Stomach (tissue), 9 donors: ENCODE measurements around the gene UTP14C. TPM values are rescaled to one million over a fixed set of nuclear protein-coding genes. Genes with fewer than 3 reads are reported as not detected.
"Not testable (repeated sequence)": the region's sequence is repeated elsewhere in the genome, so short reads cannot be mapped to it uniquely, and the experiment has no call there.

Experiments used
- DNase-seq, 2 donors: peaks; one replicate each; pipeline versions ENCODE4 v3.0.0 to v3.0.0-alpha.2; 2013 to 2019
- H3K27ac ChIP-seq, 5 donors: fragments of 200-600 bp in 4 of 5; sonication (generic) in 4 of 5; one replicate each; pipeline ENCODE4 v1.5.1; 2013 to 2019; ENCODE audit warnings: mild to moderate bottlenecking in 1 of 5, moderate library complexity in 1 of 5
- H3K27me3 ChIP-seq, 3 donors: fragments of 200-600 bp; sonication (generic); one replicate each; pipeline ENCODE4 v1.5.1; 2017 to 2019; ENCODE audit warnings: mixed run types in 1 of 3
- H3K36me3 ChIP-seq, 4 donors: fragments of 200-600 bp; sonication (generic); 1 replicate in 3 of 4; 2 replicates in 1 of 4; pipeline ENCODE4 v1.5.1; 2016 to 2019
- H3K4me1 ChIP-seq, 4 donors: fragments of 200-600 bp; sonication (generic); one replicate each; pipeline ENCODE4 v1.5.1; 2016 to 2019
- H3K4me3 ChIP-seq, 4 donors: fragments of 200-600 bp; sonication (generic) in 3 of 4; one replicate each; pipeline ENCODE4 v1.5.1; 2016 to 2019; ENCODE audit warnings: mild to moderate bottlenecking in 1 of 4
- H3K9me3 ChIP-seq, 4 donors: fragments of 200-600 bp; sonication (generic); one replicate each; pipeline ENCODE4 v1.5.1; 2016 to 2019
- EP300 ChIP-seq: sonication (generic); formaldehyde crosslinking; IDR thresholded peaks from one replicate; pipeline ENCODE4 v1.6.1; 2017; ENCODE audit warnings: antibody characterized with exemption
- POLR2A ChIP-seq, 4 donors: fragments of 450-650 bp; IDR thresholded peaks; one replicate each; pipeline ENCODE4 v1.6.1; 2016; ENCODE audit warnings: antibody characterized with exemption in 4 of 4, control low read depth in 2 of 4, mild to moderate bottlenecking in 1 of 4, moderate library complexity in 1 of 4
- POLR2AphosphoS5 ChIP-seq, 3 donors: sonication (generic); formaldehyde crosslinking; IDR thresholded peaks; one replicate each; pipeline ENCODE4 v1.6.1; 2016; ENCODE audit warnings: antibody characterized with exemption in 3 of 3
- WGBS, 5 donors: extraction: QIAGEN DNeasy Blood & Tissue Kit in 3 of 5; methylation state at CpG; one replicate each; pipeline versions ENCODE4 v1.1.5 to v1.1.7; 2013 to 2018; 5-methylcytosine and 5-hydroxymethylcytosine counted together
- intact Hi-C: fragments of 100-400 bp; cut with DNase I; formaldehyde crosslinking; loops from one replicate; pipeline ENCODE4 v1.15.1; 2023; ENCODE audit warnings: low total_unique reads
- polyA plus RNA-seq, 3 donors: library from polyadenylated mRNA; stranded (reverse); fragments of 200-250 nt; gene quantifications; one replicate each; pipeline ENCODE4 v1.2.3, GENCODE V29; 2013
- total RNA-seq, 5 donors: library from RNA; depleted of rRNA; stranded (reverse); fragments of >200 nt; gene quantifications; one replicate each; pipeline versions ENCODE4 v1.1.0 to v1.2.3, GENCODE V29; 2014 to 2016
- TF ChIP-seq, protein P1 (sequence below), 7 experiments: fragments of 450-650 bp in 4 of 7; fragments of 200-600 bp in 3 of 7; sonication (generic) in 3 of 7; IDR thresholded peaks; one replicate each; pipeline ENCODE4 v1.5.1; 2016 to 2019; ENCODE audit warnings: antibody characterized with exemption in 7 of 7, control low read depth in 2 of 7, mild to moderate bottlenecking in 1 of 7
- donor health status: healthy with polysubstance abuse.
- donor health status: Bipolar disorder and iron deficiency.
- donor health status: healthy.

The UTP14C gene
- total and polyA plus RNA-seq, 8 donors, result 2.3 to 21.7 (median 5.3) TPM

- Histone ChIP-seq H3K27me3 (no peaks in the 10 kb centered on the region), H3K27ac (no peak overlapping the region), H3K4me1 (peaks cover 0 to 15% (median 4%) of the 10 kb centered on the region in 4 donors), H3K4me3 (no peak overlapping the region), H3K36me3 (peaks cover 21 to 60% (median 57%) of the 10 kb centered on the region in 4 donors), H3K9me3 (no peaks in the 10 kb centered on the region)
- intact Hi-C loops, result no loop called here
- no peak for DNase-seq
- WGBS, 5 donors, result 95 to 100% (median 100%) methylated on average over 1 of the region's 1 CpG
- TF ChIP-seq, protein P1, sequence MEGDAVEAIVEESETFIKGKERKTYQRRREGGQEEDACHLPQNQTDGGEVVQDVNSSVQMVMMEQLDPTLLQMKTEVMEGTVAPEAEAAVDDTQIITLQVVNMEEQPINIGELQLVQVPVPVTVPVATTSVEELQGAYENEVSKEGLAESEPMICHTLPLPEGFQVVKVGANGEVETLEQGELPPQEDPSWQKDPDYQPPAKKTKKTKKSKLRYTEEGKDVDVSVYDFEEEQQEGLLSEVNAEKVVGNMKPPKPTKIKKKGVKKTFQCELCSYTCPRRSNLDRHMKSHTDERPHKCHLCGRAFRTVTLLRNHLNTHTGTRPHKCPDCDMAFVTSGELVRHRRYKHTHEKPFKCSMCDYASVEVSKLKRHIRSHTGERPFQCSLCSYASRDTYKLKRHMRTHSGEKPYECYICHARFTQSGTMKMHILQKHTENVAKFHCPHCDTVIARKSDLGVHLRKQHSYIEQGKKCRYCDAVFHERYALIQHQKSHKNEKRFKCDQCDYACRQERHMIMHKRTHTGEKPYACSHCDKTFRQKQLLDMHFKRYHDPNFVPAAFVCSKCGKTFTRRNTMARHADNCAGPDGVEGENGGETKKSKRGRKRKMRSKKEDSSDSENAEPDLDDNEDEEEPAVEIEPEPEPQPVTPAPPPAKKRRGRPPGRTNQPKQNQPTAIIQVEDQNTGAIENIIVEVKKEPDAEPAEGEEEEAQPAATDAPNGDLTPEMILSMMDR (IDR thresholded peaks at IDR 0.05), result no peak
- TF ChIP-seq EP300, result no peak
- no peak for TF ChIP-seq POLR2AphosphoS5 (IDR thresholded peaks at IDR 0.05)
- no peak for TF ChIP-seq POLR2A (IDR thresholded peaks at IDR 0.05)
These were observed 3.3 kb downstream of the UTP14C start for GRCh38 chr13:52027832-52028231.

- Histone ChIP-seq H3K36me3 (peaks cover 8 to 43% (median 40%) of the 10 kb centered on the region in 4 donors), H3K4me3 (no peak overlapping the region), H3K4me1 (peaks cover 0 to 15% (median 4%) of the 10 kb centered on the region in 4 donors), H3K27ac (no peak overlapping the region), H3K27me3 (no peaks in the 10 kb centered on the region), H3K9me3 (no peaks in the 10 kb centered on the region)
- no peak for DNase-seq
- TF ChIP-seq POLR2A (IDR thresholded peaks at IDR 0.05) (no peak), EP300 (no peak), POLR2AphosphoS5 (IDR thresholded peaks at IDR 0.05) (no peak)
- TF ChIP-seq, protein P1 (IDR thresholded peaks at IDR 0.05), result no peak
- intact Hi-C loops, result no loop called here
- WGBS, 5 donors, result 78 to 98% (median 94%) methylated on average over 4 of the region's 4 CpGs
These were observed 5.1 kb downstream of the UTP14C start for GRCh38 chr13:52029569-52029968.

DNA sequence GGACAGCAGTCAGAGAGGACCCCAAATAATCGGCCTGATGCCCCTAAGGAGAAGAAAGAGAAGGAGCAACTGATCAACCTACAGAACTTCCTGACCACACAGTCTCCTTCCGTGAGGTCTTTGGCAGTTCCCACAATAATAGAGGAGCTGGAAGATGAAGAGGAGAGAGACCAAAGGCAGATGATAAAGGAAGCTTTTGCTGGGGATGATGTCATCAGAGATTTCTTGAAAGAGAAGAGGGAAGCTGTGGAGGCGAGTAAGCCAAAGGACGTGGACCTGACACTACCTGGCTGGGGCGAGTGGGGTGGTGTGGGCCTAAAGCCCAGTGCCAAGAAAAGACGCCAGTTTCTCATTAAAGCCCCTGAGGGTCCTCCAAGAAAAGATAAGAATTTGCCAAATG is 5.9 kb downstream of the UTP14C start:
- Histone ChIP-seq H3K36me3 (peaks cover 5 to 36% (median 32%) of the 10 kb centered on the region in 4 donors), H3K4me1 (peaks cover 0 to 12% (median 2%) of the 10 kb centered on the region in 4 donors)
- DNase-seq, H3K27ac ChIP-seq, H3K4me3 ChIP-seq, H3K27me3 ChIP-seq, intact Hi-C loops, H3K9me3 ChIP-seq: not testable (repeated sequence)
- 95 to 98% (median 97%) methylated on average over 3 to 6 of the region's 6 CpGs for WGBS, 5 donors

GRCh38 chr13:52033039-52033438 is 8.5 kb downstream of the UTP14C start:
- Histone ChIP-seq H3K36me3 (peaks cover 0 to 18% (median 14%) of the 10 kb centered on the region in 4 donors), H3K27me3 (no peaks in the 10 kb centered on the region), H3K4me1 (peaks cover 0 to 4% (median 0%) of the 10 kb centered on the region in 4 donors), H3K4me3 (no peak overlapping the region), H3K27ac (no peak overlapping the region), H3K9me3 (no peaks in the 10 kb centered on the region)
- WGBS, 5 donors, result 80 to 92% (median 89%) methylated on average over 2 of the region's 2 CpGs
- DNase-seq, result no peak
- intact Hi-C loops, result no loop called here
- TF ChIP-seq POLR2AphosphoS5 (IDR thresholded peaks at IDR 0.05), result no peak
- TF ChIP-seq, protein P1 (IDR thresholded peaks at IDR 0.05), result no peak
- TF ChIP-seq POLR2A (IDR thresholded peaks at IDR 0.05), result no peak
- no peak for TF ChIP-seq EP300

DNA sequence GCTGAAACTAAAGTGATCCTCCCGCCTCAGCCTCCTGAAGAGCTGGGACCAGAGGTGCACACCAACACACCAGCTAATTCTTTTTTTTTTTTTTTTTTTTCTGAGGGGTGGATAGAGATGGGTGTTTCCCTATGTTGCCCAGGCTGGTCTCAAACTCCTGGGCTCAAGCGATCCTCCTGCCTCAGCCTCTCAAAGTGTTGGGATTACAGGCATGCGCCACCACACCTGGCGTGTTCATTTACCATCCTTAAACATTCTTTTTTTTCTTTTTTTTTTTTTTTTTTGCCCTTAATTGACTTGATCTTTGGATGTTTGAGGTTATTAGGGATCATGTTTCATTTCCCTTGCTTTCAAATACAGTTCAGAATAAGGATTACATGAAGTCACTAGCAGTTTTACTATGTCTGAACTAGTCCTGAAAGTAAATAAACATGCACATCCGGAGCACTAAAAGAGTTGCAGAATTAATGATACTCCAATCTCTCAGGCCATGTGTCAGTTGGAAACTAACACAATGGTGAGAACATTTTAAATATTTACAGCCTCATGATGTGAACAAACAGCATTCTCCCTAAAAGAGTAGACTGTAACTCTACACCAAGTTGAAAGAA is 10.2 kb downstream of the UTP14C start:
- Histone ChIP-seq H3K4me3 (no peak overlapping the region), H3K27me3 (no peaks in the 10 kb centered on the region), H3K36me3 (peaks cover 0 to under 1% (median 0%) of the 10 kb centered on the region in 4 donors), H3K9me3 (no peaks in the 10 kb centered on the region), H3K27ac (no peak overlapping the region), H3K4me1 (peaks cover 0 to 4% (median 0%) of the 10 kb centered on the region in 4 donors)
- intact Hi-C loops, result no loop called here
- DNase-seq, result no peak
- WGBS, 5 donors, result 76 to 82% (median 78%) methylated on average over 5 of the region's 5 CpGs
- TF ChIP-seq, protein P1 (IDR thresholded peaks at IDR 0.05), result no peak
- TF ChIP-seq POLR2AphosphoS5 (IDR thresholded peaks at IDR 0.05) (no peak), EP300 (no peak), POLR2A (IDR thresholded peaks at IDR 0.05) (no peak)
